Stomach (tissue), 4 donors: Measurements from ENCODE around the gene ALG2.

Experiments
- EP300 ChIP-seq: sonication (generic); formaldehyde crosslinking; IDR thresholded peaks from one replicate; pipeline ENCODE4 v1.6.1; 2017; ENCODE audit warnings: antibody characterized with exemption
- POLR2A ChIP-seq, 4 donors: fragments of 450-650 bp; IDR thresholded peaks; one replicate each; pipeline ENCODE4 v1.6.1; 2016; ENCODE audit warnings: antibody characterized with exemption in 4 of 4, control low read depth in 2 of 4, mild to moderate bottlenecking in 1 of 4, moderate library complexity in 1 of 4
- POLR2AphosphoS5 ChIP-seq, 3 donors: sonication (generic); formaldehyde crosslinking; IDR thresholded peaks; one replicate each; pipeline ENCODE4 v1.6.1; 2016; ENCODE audit warnings: antibody characterized with exemption in 3 of 3
- TF ChIP-seq, protein P1 (sequence below), 7 experiments: fragments of 450-650 bp in 4 of 7; fragments of 200-600 bp in 3 of 7; sonication (generic) in 3 of 7; IDR thresholded peaks; one replicate each; pipeline ENCODE4 v1.5.1; 2016 to 2019; ENCODE audit warnings: antibody characterized with exemption in 7 of 7, control low read depth in 2 of 7, mild to moderate bottlenecking in 1 of 7

DNA sequence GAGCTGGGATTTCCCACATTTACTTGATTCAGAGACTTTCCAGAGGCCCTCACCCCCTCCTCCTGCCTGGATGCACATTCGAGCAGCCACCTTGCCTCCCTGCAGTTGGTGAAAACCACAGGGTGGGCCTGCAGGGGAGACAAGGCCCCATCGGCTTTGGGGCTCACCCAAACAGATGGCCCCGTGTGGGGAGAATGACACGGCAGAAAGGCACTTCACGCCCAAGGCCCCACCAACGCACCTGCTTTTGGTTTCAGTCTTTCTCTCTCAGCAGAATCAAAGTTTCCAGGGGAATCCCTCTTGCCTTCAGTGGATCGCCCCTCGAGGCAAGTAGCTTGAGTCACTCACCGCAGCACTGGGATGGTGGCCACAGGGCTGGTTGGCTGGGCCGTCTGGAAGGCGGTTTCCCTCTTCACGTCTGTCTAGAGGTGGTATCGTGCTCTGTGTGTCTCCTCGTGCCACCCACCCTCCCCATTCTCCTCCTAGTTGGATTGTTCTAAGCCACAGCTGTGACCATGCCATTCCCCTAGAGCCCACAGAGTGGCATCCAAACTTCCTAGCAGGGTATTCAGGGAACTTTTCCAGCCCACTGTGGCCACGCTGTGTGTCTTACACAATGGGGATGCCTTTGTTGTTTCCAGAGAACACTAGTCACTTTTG is 32.2 kb upstream of the ALG2 start:
- TF ChIP-seq EP300 (no peak), POLR2A (IDR thresholded peaks at IDR 0.05) (no peak), POLR2AphosphoS5 (IDR thresholded peaks at IDR 0.05) (no peak)
- TF ChIP-seq, protein P1, sequence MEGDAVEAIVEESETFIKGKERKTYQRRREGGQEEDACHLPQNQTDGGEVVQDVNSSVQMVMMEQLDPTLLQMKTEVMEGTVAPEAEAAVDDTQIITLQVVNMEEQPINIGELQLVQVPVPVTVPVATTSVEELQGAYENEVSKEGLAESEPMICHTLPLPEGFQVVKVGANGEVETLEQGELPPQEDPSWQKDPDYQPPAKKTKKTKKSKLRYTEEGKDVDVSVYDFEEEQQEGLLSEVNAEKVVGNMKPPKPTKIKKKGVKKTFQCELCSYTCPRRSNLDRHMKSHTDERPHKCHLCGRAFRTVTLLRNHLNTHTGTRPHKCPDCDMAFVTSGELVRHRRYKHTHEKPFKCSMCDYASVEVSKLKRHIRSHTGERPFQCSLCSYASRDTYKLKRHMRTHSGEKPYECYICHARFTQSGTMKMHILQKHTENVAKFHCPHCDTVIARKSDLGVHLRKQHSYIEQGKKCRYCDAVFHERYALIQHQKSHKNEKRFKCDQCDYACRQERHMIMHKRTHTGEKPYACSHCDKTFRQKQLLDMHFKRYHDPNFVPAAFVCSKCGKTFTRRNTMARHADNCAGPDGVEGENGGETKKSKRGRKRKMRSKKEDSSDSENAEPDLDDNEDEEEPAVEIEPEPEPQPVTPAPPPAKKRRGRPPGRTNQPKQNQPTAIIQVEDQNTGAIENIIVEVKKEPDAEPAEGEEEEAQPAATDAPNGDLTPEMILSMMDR (IDR thresholded peaks at IDR 0.05): no peak
